ENCODE measurements around the gene TRAPPC5.

DNA sequence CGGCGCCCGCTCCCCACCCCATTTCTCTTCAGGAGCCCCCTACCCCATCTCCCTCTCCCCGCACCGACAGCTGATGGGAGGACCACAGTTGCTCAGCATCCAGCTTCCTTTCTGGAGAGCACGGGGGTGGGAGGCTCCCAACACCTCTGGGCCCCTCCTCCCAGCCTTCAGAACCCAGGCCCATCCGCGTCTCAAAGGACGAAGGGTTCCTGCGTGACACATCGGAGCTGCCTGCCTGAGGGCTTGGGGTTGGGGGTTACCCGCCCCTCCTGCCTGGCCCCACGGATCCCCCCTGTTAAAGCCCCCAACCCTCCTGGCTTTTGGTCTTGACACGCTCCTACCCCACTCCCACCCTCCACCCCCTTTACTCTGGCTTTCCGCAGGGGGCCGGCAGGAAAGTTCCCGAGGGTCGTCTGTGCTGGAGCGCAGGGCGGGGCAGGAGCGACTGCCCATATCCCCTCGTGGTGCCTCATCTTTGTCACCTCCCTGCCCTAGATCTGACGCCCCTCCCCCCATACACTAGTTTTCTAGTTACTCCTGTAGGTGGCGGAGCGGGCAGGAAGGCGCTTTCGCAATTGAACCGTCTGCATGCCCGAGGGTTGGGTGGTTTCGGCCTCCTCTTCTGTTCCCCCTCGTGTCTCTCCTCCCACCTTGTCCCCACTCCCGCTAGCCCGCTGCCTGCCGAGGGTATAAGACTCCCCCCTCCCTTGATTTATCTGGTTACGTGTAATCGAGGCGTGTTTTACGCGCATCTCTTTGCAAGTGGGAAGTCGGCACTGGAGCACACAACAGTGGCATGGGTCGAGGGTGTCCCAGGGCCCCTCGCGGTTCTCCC is 924 bp downstream of the TRAPPC5 start:
- TF ChIP-seq, protein P1, sequence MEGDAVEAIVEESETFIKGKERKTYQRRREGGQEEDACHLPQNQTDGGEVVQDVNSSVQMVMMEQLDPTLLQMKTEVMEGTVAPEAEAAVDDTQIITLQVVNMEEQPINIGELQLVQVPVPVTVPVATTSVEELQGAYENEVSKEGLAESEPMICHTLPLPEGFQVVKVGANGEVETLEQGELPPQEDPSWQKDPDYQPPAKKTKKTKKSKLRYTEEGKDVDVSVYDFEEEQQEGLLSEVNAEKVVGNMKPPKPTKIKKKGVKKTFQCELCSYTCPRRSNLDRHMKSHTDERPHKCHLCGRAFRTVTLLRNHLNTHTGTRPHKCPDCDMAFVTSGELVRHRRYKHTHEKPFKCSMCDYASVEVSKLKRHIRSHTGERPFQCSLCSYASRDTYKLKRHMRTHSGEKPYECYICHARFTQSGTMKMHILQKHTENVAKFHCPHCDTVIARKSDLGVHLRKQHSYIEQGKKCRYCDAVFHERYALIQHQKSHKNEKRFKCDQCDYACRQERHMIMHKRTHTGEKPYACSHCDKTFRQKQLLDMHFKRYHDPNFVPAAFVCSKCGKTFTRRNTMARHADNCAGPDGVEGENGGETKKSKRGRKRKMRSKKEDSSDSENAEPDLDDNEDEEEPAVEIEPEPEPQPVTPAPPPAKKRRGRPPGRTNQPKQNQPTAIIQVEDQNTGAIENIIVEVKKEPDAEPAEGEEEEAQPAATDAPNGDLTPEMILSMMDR (conservative IDR thresholded peaks at IDR 0.05) = no peak; the same call in 1 of the 2 replicates
- no peak for TF ChIP-seq ZFX (IDR thresholded peaks at IDR 0.05)
